K562 (cell line): ENCODE data around the gene TRNP1. TPM values are rescaled to one million over a fixed set of nuclear protein-coding genes. Genes with fewer than 3 reads are reported as not detected.

Experiments
- CBX8 ChIP-seq: fragments of 200-600 bp; sonication (generic); IDR thresholded peaks from 2 replicates; pipeline ENCODE4 v1.6.1; 2012; ENCODE audit warnings: borderline replicate concordance, mixed run types, low read depth, mild to moderate bottlenecking, moderate library complexity, mixed read lengths, low read length, control low read depth, inconsistent platforms; ENCODE audit not compliant: poor library complexity, severe bottlenecking; ENCODE audit errors: extremely low read depth
- CC2D1A ChIP-seq: fragments of 450-650 bp; IDR thresholded peaks from 2 replicates; pipeline ENCODE4 v1.6.1; 2017; ENCODE audit warnings: mild to moderate bottlenecking
- KLF16 ChIP-seq: IDR thresholded peaks from 2 replicates; pipeline ENCODE4 v1.6.1; 2016; ENCODE audit warnings: antibody characterized with exemption
- MCM3 ChIP-seq: fragments of 450-650 bp; IDR thresholded peaks from 2 replicates; pipeline ENCODE4 v1.6.1; 2016
- MEF2D ChIP-seq: conservative IDR thresholded peaks from 2 replicates; pipeline ENCODE4 v1.6.1; 2016; ENCODE audit warnings: low read depth, missing genetic modification characterization, missing compliant biosample characterization
- MIER1 ChIP-seq: fragments of 450-650 bp; IDR thresholded peaks from 2 replicates; pipeline ENCODE4 v1.6.1; 2016; ENCODE audit warnings: antibody characterized with exemption, mild to moderate bottlenecking, low read depth
- NR3C1 ChIP-seq: sonication (generic); formaldehyde crosslinking; IDR thresholded peaks from 2 replicates; pipeline ENCODE4 v1.8.1; 2022; ENCODE audit warnings: missing genetic modification reagents
- SAFB ChIP-seq: fragments of 200-400 bp; formaldehyde crosslinking; IDR thresholded peaks from 2 replicates; pipeline ENCODE4 v1.6.1; 2017; ENCODE audit warnings: low read depth, low read length, borderline replicate concordance
- SMARCE1 ChIP-seq: fragments of 450-650 bp; IDR thresholded peaks from 2 replicates; pipeline ENCODE4 v1.7.1; 2016; ENCODE audit warnings: mild to moderate bottlenecking
- SP1 ChIP-seq: sonication (generic); formaldehyde crosslinking; IDR thresholded peaks from 2 replicates; pipeline ENCODE4 v1.8.1; 2022; ENCODE audit warnings: mild to moderate bottlenecking, missing genetic modification reagents
- TAF9B ChIP-seq: fragments of 450-650 bp; IDR thresholded peaks from 2 replicates; pipeline ENCODE4 v1.6.1; 2018; ENCODE audit warnings: mild to moderate bottlenecking; ENCODE audit not compliant: partially characterized antibody
- YY1 ChIP-seq, 3 experiments: IDR thresholded peaks; 2 replicates each; pipeline ENCODE4 v1.6.1; 2011; ENCODE audit warnings: low read length in 2 of 3, mild to moderate bottlenecking in 2 of 3, moderate library complexity in 2 of 3, borderline replicate concordance in 1 of 3, control low read depth in 1 of 3, low read depth in 1 of 3; ENCODE audit not compliant: insufficient read depth in 3 of 3, insufficient replicate concordance in 2 of 3, control insufficient read depth in 1 of 3, insufficient read length in 1 of 3; ENCODE audit errors: extremely low read depth in 1 of 3
- ZC3H4 ChIP-seq: sonication (generic); formaldehyde crosslinking; IDR thresholded peaks from 2 replicates; pipeline ENCODE4 v1.9.0; 2021; ENCODE audit warnings: missing genetic modification reagents, borderline replicate concordance
- ZNF175 ChIP-seq: fragments of 200-800 bp; sonication (Bioruptor generic); IDR thresholded peaks from 2 replicates; pipeline ENCODE4 v1.6.1; 2016; ENCODE audit warnings: low read depth, mild to moderate bottlenecking, missing genetic modification characterization, missing compliant biosample characterization
- ZNF212 ChIP-seq: fragments of 450-650 bp; formaldehyde crosslinking; IDR thresholded peaks from 2 replicates; pipeline ENCODE4 v1.4.0; 2020; ENCODE audit warnings: mild to moderate bottlenecking
- polyA plus RNA-seq, 8 experiments: library from polyadenylated mRNA; depleted of rRNA in 4 of 8; stranded (reverse) in 5 of 8; unstranded in 3 of 8; fragments of >200 nt; fragmentation: Nextera tagmentation in 2 of 8; fragmentation: Illumina TruSeq in 1 of 8; extraction: Ambion mirVana in 2 of 8; extraction: Trizol in 1 of 8; gene quantifications; 2 replicates each; pipeline versions ENCODE4 v1.2.1 to v1.2.3, GENCODE V29; 2011 to 2014; ENCODE audit warnings: inconsistent platforms in 1 of 8, missing spikeins in 1 of 8
- total RNA-seq, 7 experiments: library from RNA; depleted of rRNA in 6 of 7; stranded (reverse); fragments of >200 nt in 6 of 7; fragmentation: Illumina TruSeq in 2 of 7; extraction: Trizol in 2 of 7; gene quantifications; 2 replicates each; pipeline versions ENCODE4 v1.2.1 to v1.2.3, GENCODE V29; 2011 to 2021; ENCODE audit warnings: low replicate concordance in 1 of 7
- TF ChIP-seq, protein P1 (sequence below): sonication (generic); formaldehyde crosslinking; IDR thresholded peaks from 2 replicates; pipeline ENCODE4 v1.8.1; 2023; ENCODE audit warnings: mild to moderate bottlenecking, missing genetic modification reagents
- TF ChIP-seq, protein P2 (sequence below): fragments of 450-650 bp; IDR thresholded peaks from 2 replicates; pipeline ENCODE4 v1.6.1; 2016; ENCODE audit warnings: low read depth, mild to moderate bottlenecking, moderate library complexity
- TF ChIP-seq, protein P3 (sequence below): fragments of 450-650 bp; formaldehyde crosslinking; IDR thresholded peaks from 2 replicates; pipeline ENCODE4 v1.4.0; 2020; ENCODE audit warnings: mild to moderate bottlenecking, moderate library complexity
- TF ChIP-seq, protein P4 (sequence below): fragments of 450-650 bp; formaldehyde crosslinking; IDR thresholded peaks from 2 replicates; pipeline ENCODE4 v1.4.0; 2020; ENCODE audit warnings: mild to moderate bottlenecking, moderate library complexity
- TF ChIP-seq, protein P5 (sequence below): fragments of 450-650 bp; IDR thresholded peaks from 2 replicates; pipeline ENCODE4 v1.6.1; 2017; ENCODE audit warnings: antibody characterized with exemption

Gene TRNP1
- total and polyA plus RNA-seq, 9 of the 15 experiments (the other 6 are each of a cell fraction or from before 2014, with no cell fraction given), result 0.03 to 1.3 (median 0.95) TPM

DNA sequence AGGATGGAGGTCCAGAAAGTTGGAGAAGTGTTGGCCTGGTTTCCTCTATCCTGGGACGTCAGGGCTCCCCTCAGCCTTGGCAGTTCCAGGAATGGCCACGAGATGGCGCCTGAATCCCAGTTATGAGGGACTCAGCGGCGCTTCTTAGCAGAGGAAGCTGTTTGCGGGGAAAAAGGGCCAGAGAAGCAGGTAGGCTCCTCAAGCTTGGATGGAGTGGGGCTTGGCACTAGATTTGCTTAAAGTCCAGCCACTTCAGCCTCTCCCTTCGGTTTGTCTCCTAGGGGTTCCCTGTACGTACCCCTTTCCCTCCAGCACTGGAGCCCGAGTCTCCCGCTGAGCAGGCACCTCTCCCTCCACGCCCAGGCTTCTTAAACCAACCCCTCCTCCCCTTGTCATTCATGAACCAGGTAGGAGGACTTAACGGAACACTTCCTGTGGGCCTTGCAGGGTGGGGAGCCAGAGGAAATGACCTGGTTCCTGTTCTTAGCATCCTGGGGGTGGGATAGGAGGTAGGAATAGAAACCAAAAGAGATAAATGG lies 51.2 kb downstream of the TRNP1 start (continued):
- TF ChIP-seq, protein P1, sequence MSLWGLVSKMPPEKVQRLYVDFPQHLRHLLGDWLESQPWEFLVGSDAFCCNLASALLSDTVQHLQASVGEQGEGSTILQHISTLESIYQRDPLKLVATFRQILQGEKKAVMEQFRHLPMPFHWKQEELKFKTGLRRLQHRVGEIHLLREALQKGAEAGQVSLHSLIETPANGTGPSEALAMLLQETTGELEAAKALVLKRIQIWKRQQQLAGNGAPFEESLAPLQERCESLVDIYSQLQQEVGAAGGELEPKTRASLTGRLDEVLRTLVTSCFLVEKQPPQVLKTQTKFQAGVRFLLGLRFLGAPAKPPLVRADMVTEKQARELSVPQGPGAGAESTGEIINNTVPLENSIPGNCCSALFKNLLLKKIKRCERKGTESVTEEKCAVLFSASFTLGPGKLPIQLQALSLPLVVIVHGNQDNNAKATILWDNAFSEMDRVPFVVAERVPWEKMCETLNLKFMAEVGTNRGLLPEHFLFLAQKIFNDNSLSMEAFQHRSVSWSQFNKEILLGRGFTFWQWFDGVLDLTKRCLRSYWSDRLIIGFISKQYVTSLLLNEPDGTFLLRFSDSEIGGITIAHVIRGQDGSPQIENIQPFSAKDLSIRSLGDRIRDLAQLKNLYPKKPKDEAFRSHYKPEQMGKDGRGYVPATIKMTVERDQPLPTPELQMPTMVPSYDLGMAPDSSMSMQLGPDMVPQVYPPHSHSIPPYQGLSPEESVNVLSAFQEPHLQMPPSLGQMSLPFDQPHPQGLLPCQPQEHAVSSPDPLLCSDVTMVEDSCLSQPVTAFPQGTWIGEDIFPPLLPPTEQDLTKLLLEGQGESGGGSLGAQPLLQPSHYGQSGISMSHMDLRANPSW, result no peak
- peak; percentile 87 for TF ChIP-seq CC2D1A
- TF ChIP-seq, protein P2, sequence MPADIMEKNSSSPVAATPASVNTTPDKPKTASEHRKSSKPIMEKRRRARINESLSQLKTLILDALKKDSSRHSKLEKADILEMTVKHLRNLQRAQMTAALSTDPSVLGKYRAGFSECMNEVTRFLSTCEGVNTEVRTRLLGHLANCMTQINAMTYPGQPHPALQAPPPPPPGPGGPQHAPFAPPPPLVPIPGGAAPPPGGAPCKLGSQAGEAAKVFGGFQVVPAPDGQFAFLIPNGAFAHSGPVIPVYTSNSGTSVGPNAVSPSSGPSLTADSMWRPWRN, result no peak
- TF ChIP-seq MEF2D (tag), result no peak
- no peak for TF ChIP-seq SMARCE1
- TF ChIP-seq, protein P3, sequence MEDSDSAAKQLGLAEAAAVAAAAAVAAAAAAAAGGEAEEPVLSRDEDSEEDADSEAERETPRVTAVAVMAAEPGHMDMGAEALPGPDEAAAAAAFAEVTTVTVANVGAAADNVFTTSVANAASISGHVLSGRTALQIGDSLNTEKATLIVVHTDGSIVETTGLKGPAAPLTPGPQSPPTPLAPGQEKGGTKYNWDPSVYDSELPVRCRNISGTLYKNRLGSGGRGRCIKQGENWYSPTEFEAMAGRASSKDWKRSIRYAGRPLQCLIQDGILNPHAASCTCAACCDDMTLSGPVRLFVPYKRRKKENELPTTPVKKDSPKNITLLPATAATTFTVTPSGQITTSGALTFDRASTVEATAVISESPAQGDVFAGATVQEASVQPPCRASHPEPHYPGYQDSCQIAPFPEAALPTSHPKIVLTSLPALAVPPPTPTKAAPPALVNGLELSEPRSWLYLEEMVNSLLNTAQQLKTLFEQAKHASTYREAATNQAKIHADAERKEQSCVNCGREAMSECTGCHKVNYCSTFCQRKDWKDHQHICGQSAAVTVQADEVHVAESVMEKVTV (CRISPR knock-in tag), result peak; percentile 96
- TF ChIP-seq ZNF175 (CRISPR knock-in tag), result no peak
- no peak for TF ChIP-seq MIER1
- TF ChIP-seq TAF9B, result no peak
- no peak for TF ChIP-seq SAFB
- no peak for TF ChIP-seq CBX8
- TF ChIP-seq KLF16, result peak; percentile 55
- TF ChIP-seq MCM3, result no peak
- no peak for TF ChIP-seq ZNF212 (CRISPR knock-in tag)
- TF ChIP-seq, protein P4, sequence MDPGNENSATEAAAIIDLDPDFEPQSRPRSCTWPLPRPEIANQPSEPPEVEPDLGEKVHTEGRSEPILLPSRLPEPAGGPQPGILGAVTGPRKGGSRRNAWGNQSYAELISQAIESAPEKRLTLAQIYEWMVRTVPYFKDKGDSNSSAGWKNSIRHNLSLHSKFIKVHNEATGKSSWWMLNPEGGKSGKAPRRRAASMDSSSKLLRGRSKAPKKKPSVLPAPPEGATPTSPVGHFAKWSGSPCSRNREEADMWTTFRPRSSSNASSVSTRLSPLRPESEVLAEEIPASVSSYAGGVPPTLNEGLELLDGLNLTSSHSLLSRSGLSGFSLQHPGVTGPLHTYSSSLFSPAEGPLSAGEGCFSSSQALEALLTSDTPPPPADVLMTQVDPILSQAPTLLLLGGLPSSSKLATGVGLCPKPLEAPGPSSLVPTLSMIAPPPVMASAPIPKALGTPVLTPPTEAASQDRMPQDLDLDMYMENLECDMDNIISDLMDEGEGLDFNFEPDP, result no peak
- TF ChIP-seq, protein P5, sequence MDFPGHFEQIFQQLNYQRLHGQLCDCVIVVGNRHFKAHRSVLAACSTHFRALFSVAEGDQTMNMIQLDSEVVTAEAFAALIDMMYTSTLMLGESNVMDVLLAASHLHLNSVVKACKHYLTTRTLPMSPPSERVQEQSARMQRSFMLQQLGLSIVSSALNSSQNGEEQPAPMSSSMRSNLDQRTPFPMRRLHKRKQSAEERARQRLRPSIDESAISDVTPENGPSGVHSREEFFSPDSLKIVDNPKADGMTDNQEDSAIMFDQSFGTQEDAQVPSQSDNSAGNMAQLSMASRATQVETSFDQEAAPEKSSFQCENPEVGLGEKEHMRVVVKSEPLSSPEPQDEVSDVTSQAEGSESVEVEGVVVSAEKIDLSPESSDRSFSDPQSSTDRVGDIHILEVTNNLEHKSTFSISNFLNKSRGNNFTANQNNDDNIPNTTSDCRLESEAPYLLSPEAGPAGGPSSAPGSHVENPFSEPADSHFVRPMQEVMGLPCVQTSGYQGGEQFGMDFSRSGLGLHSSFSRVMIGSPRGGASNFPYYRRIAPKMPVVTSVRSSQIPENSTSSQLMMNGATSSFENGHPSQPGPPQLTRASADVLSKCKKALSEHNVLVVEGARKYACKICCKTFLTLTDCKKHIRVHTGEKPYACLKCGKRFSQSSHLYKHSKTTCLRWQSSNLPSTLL, result no peak
- no peak for TF ChIP-seq ZC3H4 (CRISPR knock-in tag)
- no peak for TF ChIP-seq NR3C1 (CRISPR knock-in tag)
- peak in 1 of 3 experiments; percentile 22 for TF ChIP-seq YY1 (IDR thresholded peaks at IDR 0.05; ENCODE audit: borderline replicate concordance in 1 of 3, control insufficient read depth in 1 of 3, extremely low read depth in 1 of 3, insufficient read depth in 3 of 3, insufficient read length in 1 of 3, insufficient replicate concordance in 2 of 3, low read depth in 1 of 3, low read length in 2 of 3)
- 0 out of 2 replicates have a peak, but pooled peaks have one; percentile 18 for TF ChIP-seq SP1
